HG03439 (cell line): ENCODE data around the gene SIK3.

Experiments
- ATAC-seq: cut with Tn5 transposase; IDR thresholded peaks from one replicate; pipeline ENCODE4 v1.9.1; 2021; ENCODE audit warnings: mild to moderate bottlenecking, moderate library complexity; ENCODE audit not compliant: unreplicated experiment

The SIK3 gene

DNA sequence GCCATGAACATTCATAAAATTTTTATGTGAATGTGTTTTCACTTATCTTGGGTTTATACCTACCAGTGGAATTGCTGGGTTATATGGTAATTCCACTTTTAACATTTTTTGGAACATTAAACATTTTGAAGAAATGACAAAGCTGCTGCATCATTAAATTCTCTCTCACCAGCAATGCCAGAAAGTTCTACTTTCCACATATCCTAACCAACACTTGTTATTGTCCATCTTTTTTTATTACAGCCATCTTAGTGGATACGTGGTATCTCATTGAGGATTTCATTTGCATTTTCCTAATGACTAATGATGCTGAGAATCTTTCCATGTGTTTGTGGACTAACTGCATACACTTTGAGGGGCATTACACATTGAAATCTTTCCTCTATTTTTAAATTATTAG lies 122.6 kb downstream of the SIK3 start:
- no peak for ATAC-seq

DNA sequence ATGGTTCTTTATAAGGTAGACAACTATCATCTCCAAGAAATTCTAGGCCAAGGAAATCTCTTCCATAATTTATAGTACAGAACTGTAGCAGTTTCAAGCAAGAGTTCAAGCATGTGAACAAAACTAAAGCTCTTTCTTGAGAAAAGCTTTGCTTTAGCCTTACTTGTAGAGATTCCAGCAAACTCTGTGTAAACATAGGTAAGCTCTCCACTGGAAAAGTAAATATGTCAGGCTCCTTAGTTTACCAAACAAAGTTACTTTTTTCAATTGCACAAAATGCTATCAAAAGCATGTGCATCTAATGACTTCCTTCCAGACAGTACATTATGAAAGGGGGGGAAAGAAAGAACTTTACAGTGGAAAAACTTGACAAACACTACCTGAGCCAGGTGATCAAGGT lies 125.0 kb downstream of the SIK3 start:
- ATAC-seq = no peak

DNA sequence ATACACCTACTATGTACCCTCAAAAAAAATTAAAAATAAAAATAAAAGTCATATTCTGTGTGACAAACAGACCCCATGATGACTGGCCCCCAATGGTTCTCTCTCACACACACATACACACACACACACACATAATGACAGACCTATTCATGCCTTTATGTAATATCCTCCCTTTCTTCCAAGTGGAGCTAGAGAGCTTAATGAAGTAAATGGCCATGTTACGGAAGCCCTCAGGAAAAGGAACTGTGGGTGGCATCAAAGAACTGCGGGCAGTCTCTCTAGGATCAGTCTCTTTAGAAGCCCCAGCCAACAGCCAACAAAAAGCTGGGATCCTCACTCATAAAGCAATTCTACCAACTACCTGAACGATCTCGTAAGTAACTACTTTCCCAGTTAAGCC lies 125.5 kb downstream of the SIK3 start:
- no peak for ATAC-seq

DNA sequence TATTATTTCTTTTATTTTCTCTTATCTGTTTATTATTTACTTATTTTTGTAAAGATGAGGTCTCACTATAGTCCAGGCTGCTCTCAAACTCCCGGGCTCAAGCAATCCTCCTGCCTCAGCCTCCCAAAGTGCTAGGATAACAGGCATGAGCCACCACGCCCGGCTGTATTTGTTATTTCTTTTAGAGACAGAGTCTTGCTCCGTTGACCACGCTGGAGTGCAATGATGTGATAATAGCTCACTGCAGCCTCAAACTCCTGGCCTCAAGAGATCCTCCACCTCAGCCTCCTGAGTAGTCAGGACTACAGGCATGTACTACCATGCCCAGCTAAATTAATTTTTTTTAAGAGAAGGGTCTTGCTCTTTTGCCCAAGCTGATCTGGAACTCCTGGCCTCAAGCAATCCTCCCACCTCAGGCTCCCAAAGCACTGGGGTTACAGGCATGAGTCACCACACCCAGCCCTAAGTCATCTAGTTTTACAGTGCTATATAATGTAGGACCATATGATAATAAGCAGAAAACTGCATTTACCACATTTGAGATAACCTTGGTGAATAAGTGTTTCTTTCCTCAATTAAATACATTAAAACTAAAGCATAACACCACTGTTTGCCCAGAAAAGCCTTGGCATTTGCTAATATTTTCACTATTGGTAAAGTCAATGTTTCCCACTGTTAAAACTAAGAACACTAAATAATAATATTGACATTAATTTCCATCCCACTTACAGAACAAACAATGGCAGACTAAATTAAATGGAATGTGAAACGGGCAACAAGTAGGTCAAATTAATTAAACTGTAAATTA lies 127.5 kb downstream of the SIK3 start:
- no peak for ATAC-seq

DNA sequence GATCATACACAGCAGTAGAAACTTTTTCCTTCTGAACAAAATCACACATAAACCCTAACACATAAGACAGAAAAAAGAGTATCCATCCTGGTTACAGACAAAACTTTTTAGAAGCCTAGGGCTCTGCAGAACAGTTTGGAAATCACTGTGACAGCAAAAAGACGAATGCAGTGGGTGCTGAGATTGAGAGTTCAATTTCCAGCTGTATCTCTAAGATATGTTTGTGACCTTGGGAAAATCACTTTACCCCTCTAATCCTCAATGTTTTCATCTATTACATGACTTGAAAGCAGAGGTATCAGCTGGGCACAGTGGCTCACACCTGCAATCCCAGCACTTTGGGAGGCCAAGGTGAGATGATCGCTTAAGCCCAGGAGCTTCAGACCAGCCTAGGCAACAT lies 128.5 kb downstream of the SIK3 start:
- ATAC-seq = no peak

DNA sequence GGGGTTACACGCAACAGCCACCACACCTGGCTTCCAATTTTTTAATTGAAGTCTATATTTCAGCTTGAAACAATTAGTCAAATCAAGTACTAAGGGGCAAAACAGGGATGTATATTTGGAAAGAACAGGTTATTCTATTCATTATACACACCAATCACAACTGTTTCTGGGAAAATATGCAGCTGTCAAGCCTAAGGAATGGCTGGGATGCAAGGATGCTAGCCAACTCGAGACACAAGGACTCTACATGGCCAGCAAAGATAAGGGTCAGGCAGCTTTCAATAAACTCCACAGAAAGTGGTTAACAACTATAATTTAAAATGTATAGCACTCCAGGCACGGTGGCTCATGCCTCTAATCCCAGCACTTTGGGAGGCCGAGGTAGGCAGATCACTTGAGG lies 134.0 kb downstream of the SIK3 start:
- ATAC-seq = no peak

DNA sequence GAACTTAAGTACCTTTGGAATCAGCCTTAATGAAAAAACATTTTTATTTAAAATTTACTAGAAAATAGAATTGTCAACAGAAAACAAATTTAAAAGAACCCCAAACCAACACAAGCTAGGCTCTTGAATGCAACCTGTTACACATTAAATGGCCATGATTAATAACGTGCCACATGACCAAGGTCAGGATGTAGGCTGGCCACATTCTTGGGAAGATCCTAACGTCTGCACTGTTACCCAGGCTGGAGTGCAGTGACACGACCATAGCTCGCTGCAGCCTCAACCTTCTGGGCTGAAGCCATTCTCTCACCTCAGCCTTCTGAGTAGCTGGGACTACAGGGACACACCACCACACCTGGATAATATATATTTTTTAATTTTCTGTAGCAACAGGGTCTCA lies 134.4 kb downstream of the SIK3 start:
- ATAC-seq = no peak

DNA sequence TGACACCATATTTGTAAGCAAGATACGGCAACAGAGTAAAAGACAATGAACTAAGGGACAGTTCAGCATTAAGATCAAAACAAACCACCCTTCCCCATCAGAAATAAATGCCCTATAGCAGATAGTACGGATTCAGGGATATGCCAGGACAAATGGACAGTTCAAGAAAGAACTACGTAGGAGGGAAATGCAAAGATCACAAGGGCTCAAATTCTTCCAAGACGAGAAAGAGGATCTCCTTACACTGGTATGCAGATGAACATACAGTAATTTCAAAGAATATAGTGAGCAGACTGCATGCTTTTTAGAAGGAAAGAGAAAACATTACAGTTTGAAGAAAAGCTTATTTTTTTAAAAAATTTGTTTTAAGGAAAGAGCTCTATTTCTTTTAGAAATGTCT lies 136.1 kb downstream of the SIK3 start:
- ATAC-seq = no peak

DNA sequence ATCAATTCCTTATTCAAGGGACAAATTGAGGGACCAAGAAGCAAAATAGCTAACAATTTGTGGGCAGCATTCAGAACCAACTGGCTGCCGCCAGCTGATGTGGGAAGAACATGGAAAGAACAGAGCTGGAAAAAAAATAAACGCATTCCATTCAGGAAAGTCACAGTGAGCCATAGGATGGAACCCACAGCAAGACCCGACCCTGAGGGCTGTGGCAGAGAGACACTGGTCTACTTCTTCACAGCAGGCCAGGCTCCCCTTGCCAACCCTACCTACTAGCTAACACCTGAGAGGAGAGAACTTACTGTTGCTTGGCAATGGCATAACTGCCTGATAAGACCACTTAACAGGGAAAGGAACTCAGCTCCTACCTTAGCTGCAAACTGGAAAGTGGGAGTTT lies 137.3 kb downstream of the SIK3 start:
- ATAC-seq = no peak

DNA sequence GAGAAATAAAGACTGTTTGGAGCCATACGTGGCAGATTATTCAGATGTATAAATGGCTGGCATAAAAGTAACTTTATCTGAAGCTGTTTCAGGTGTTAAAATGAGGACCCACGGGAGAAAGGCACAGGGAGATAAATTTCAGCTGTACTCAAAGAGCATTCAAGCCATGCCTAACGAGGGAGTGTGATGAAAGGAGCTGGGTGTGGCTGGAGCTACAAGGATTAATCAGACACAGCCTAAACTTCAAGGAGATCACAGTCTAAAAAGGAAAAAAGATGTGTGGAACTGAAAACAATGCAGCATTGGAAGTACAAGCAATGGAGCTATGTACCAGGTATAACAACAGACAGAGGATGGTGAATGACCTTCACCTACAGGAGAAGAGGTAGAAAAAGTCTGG lies 140.0 kb downstream of the SIK3 start:
- no peak for ATAC-seq

DNA sequence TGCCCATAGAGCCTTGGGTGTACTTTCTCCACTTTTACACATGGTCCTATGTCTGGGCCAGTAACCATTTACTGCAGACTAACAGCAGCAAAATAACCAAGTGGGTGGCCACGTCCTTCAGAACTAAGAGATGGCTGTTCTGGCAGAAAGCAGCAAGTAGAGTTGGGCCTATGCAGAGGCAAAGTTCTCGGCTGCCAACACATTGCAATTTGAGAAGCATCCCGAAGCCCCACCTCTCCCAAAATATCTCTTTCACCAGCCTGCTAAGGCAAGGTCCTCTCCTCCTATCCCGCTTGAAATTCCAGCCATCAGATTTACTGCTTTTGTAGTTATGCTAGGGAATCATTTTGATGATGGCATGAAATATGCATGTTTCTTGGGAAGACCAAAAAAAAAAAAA lies 142.3 kb downstream of the SIK3 start:
- no peak for ATAC-seq

DNA sequence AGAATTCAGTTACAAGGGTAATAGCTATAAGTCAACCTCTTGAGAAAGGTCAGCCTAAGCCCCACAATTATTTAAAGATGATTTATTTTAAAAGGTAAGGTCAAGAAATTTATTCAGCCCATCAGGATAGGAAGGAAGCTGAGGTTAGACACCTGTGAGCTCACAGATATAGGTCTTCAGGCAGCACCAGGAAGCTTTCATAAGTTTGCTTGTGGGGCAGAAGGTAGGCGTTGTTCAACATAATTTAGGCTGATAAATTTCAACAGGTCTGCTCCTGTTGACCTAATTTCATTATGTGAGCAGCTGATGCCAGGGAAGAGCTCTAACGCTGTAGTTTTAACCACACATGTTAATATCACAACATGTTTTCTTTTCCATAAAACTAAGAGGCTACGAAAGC lies 142.7 kb downstream of the SIK3 start:
- ATAC-seq = no peak

DNA sequence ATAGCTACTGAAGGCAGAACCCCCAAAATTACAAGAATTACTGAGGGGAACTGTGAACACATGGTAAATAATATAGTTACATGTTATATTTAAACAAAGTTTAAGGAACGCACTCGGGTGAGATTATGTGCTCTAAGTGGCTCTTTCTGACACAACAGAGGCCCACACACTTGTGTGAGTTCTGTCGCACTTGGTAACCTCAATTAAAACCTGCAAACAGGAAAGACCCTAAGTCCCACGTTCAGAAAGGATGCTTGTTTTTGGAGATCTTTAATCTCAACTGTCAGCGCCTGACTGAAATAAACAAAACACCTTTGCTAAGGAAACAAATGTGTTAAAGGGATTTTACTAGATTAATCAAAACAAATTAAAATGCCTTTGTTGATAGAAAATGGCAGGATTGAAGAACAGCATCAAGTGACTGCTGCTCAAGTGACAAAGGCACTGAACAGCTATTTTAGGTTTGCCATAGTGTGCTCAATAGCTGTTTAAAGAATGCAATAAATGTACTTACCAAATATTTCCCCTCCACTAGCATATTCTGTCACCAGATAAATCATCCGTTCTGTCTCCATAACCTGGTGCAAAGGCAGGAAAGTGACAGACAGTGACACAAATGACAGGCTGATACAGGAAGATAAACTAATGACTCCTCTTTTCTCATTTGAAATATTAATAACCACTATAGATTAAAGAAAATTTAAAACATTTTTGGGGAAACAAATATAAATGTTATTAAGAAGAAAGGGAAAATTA lies 144.5 kb downstream of the SIK3 start:
- ATAC-seq = no peak

DNA sequence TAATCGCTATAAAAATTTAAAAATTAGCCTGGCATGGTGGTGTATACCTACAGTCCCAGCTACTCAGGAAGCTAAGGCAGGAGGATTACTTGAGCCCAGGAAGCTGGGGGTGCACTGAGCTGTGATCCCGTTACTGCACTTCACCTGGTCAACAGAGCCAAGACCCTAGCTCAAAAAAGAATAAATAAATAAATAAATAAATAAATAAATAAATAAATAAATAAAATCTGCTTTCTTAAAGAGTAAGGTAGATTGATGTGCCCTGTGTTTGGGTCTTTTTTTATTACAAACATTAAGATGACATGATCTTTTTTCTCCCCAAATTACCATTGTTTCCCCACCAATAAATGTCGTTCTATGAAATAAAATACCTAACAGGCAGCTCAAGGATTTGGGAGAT lies 146.5 kb downstream of the SIK3 start:
- no peak for ATAC-seq

DNA sequence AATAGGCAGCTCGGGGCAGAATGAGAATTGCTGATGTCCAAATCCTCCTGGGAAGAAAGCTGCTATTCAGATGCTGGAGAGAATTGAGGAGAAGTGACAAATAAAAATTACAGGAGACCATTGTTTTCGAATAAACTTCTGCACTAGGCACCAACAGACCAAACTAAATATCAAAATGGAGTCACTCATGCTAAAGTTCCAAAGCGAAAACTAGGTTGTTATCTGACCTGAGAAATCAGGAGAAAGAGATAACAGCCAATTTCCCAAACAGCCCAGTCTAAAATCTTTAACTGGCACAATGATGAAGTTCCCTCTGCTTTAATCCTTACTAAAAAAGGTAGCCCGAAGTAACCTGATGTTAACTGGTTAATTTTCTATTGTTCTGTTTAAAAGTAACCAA lies 148.0 kb downstream of the SIK3 start:
- ATAC-seq = no peak

DNA sequence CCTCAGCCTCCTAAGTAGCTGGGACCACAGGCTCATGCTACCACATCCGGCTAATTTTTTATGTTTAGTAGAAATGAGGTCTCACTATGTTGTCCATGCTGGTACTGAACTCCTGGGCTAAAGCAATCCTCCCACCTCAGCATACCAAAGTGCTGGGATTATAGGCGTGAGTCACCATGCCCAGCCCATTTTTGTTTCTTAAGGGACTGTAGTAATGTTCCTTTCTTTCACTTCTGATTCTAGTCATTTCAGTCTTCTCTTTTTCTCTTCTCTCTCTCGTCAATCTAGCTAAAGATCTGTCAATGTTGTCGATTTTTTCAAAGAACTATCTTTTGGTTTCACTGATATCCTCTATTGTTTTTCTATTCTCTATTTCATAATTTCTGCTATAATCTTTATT lies 149.8 kb downstream of the SIK3 start:
- no peak for ATAC-seq

DNA sequence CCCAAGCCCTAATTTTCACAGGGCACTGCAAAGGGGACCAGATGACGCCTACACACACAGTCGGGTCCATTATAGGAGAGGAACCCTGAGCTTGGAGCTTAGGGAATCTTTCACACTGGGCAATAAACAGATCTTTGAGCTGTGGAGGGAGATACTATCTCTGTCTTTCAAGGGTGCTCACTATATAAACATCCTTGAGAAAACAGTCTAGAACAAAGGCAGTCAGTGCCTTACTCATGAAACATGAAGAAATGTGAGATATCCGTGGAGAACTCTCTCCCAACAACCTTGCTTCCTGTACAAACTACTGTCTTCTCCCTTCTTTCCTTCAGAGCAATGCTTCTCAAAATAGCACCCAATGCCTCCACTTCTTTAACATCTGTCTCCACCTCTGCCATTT lies 151.8 kb downstream of the SIK3 start:
- ATAC-seq = no peak

DNA sequence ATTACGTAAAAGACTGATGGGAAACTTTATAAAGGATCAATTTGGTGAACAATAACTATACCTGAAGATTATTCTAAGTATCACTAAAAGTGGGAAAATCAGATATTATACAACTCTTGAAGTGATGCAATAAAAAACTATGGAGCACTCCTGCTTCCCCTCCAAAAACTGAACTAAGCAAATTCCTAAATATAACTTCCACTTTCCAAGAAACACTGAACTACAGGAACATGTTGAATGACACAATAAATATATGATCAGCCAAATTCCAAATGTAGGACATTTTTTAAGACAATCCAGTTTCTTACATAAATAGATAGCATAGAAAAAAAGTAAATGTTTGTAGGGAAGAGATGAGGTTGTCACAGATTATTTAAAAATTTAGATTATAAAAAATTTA lies 158.7 kb downstream of the SIK3 start:
- ATAC-seq = no peak

DNA sequence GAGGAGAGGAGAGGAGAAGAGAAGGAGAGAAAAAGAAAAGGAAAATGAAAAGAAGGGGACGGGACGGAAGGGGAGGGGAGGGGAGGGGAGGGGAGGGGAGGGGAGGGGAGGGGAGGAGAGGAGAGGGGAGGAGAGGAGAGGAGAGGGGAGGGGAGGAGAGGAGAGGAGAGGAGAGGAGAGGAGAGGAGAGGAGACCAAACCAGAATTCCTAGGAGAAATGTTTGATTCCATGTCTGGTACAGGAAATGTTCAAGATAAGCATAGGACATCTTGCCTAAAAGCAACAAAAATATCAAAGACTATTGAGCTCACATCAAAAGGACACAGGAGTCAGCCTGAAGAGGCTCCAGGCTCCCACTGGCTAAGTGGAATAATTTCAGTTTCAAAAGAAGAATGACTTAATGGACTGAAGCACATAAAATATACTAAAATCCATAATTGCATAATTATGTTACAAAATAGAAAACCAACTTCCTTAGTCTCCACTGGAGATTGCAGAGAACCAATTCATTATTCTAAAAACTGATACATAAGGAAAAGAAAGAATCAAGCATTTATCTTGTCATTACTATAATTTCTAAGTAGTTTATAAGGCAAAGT lies 159.7 kb downstream of the SIK3 start:
- no peak for ATAC-seq

DNA sequence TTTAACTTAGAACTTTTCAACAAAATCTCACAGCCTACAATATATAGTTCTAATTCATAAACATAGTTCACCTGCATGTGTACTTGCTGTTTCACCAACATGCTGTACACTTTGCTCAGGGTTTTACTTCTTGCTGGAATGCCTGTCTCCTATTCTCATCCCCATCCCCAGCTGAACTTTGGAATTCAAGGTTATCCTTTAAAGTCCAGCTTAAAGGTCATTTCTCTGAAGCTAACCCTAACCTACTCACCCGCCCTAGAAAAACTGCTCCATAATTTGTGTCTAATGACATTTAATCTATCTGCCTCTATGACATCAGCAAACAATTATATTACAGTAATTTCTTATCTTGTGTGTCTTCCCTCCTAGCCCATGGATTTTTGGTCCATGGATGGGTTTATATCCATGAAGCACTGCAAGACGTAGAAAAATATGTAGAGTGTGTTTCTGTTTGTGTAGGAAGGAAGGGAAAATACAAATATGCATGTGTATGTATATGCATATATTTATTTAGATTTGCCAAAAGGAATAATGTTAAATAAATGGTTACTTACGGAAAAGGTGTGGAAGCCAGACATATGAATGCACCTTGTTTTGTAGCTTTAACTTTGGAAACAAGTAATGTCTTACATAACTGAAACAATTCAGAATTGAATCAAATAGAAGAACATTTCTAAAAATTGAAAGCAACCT lies 161.3 kb downstream of the SIK3 start:
- ATAC-seq = no peak

DNA sequence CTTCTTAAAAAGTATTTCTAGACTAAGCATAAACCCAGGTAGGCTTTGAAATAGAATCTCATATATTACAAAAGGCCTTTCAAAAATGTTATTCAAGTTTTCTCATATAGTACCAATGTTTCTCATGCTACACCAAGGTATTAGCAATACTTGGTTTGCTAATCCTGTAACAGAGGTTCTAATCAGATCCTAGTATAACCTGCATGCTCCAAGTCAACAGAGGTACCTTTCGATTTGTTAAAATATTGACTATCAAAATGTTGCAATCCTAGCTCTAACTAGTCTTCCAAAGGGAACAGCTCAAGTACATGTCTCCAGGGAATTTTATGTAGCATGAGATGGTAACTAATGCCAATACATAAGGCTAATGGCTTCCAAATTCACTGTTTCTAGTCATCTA lies 162.7 kb downstream of the SIK3 start:
- no peak for ATAC-seq

DNA sequence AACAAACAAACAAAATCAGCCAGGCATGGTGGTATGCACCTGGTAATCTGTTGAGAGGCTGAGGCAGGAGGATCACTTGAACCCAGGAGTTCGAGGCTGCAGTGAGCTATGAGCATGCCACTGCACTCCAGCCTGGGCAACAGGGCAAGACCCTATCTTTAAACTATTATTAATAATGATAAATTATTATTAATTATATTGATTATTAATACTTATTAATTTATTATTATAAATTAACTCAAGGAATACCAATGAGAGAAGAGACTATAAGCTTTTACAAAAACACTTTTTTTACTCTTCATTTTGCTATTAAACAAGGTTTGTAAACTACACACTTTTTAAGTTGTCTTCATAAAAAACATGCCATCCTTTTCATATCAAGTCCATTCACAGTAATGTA lies 163.1 kb downstream of the SIK3 start:
- no peak for ATAC-seq
